Measurements from ENCODE around the gene MMP27. TPM values are rescaled to one million over a fixed set of nuclear protein-coding genes. Genes with fewer than 3 reads are reported as not detected.

The MMP27 gene
- polyA plus RNA-seq = not detected in 2 replicates
- not detected in 2 replicates for polyA minus RNA-seq

GRCh38 chr11:102705626-102706025, at the start of gene MMP27:
Gene MMP27, minus strand, starts transcription at chr11:102705769. Its CDS starts 55 bp downstream, at chr11:102705714.
- no peak within 1 kb of the TSS for H2AFZ ChIP-seq (ENCODE audit: low read depth, low read length)
- H3F3A ChIP-seq (ENCODE audit: insufficient read depth, low read length, poor library complexity, severe bottlenecking) = no peaks in the 10 kb centered on the region
- H3K27me3 ChIP-seq (ENCODE audit: insufficient read depth, low read depth, low read length) = no peaks in the 10 kb centered on the region
- H3K36me3 ChIP-seq (ENCODE audit: insufficient read depth, low read length) = no peaks in the 10 kb centered on the region
- no peak within 1 kb of the TSS for H3K4me3 ChIP-seq (ENCODE audit: low read length)
- H3K9ac ChIP-seq (ENCODE audit: low read length) = no peak within 1 kb of the TSS
- no peaks in the 10 kb centered on the region for H4K20me1 ChIP-seq (ENCODE audit: insufficient read depth)
- H3K9me3 ChIP-seq (ENCODE audit: low read length) = no peaks in the 10 kb centered on the region
- H3K79me2 ChIP-seq (replicated peaks; ENCODE audit: insufficient read depth, low read length) = no peaks in the 10 kb centered on the region
- no peaks in the 10 kb centered on the region for H3K9me2 ChIP-seq (ENCODE audit: insufficient read depth, low read length)
- TF ChIP-seq REST (IDR thresholded peaks at IDR 0.05; ENCODE audit: borderline replicate concordance) = no peak
- TF ChIP-seq EZH2 (IDR thresholded peaks at IDR 0.05; ENCODE audit: borderline replicate concordance, insufficient read depth, low read length, poor library complexity, severe bottlenecking) = no peak
- TF ChIP-seq POLR2AphosphoS5 (IDR thresholded peaks at IDR 0.05) = no peak
- TF ChIP-seq MXI1 (conservative IDR thresholded peaks at IDR 0.05; ENCODE audit: poor library complexity, severe bottlenecking) = no peak
- no peak for TF ChIP-seq RAD21 (conservative IDR thresholded peaks at IDR 0.05)
- TF ChIP-seq TAF1 (IDR thresholded peaks at IDR 0.05; ENCODE audit: low read depth) = no peak
- no peak for TF ChIP-seq CTCF (IDR thresholded peaks at IDR 0.05; ENCODE audit: poor library complexity, severe bottlenecking)
- no peak for TF ChIP-seq SMC3 (conservative IDR thresholded peaks at IDR 0.05; ENCODE audit: poor library complexity)
- TF ChIP-seq EP300 (conservative IDR thresholded peaks at IDR 0.05; ENCODE audit: poor library complexity, severe bottlenecking) = no peak
- H3K27ac ChIP-seq (ENCODE audit: low read length) = no peak within 1 kb of the TSS
- no peak within 1 kb of the TSS for H3K4me2 ChIP-seq (ENCODE audit: low read length)

GRCh38 chr11:102753267-102753666, 47.7 kb upstream of the MMP27 start:
- H3K9me2 ChIP-seq (ENCODE audit: insufficient read depth, low read length) = no peaks in the 10 kb centered on the region
- no peaks in the 10 kb centered on the region for H3K9me3 ChIP-seq (ENCODE audit: low read length)
- TF ChIP-seq SMC3 (conservative IDR thresholded peaks at IDR 0.05; ENCODE audit: poor library complexity) (no peak), EP300 (conservative IDR thresholded peaks at IDR 0.05; ENCODE audit: poor library complexity, severe bottlenecking) (no peak), TAF1 (IDR thresholded peaks at IDR 0.05; ENCODE audit: low read depth) (no peak), RAD21 (conservative IDR thresholded peaks at IDR 0.05) (no peak), EZH2 (IDR thresholded peaks at IDR 0.05; ENCODE audit: borderline replicate concordance, insufficient read depth, low read length, poor library complexity, severe bottlenecking) (no peak), POLR2AphosphoS5 (IDR thresholded peaks at IDR 0.05) (no peak), CTCF (IDR thresholded peaks at IDR 0.05; ENCODE audit: poor library complexity, severe bottlenecking) (no peak), MXI1 (conservative IDR thresholded peaks at IDR 0.05; ENCODE audit: poor library complexity, severe bottlenecking) (no peak), REST (IDR thresholded peaks at IDR 0.05; ENCODE audit: borderline replicate concordance) (no peak)
- no peaks in the 10 kb centered on the region for H4K20me1 ChIP-seq (ENCODE audit: insufficient read depth)
- no peaks in the 10 kb centered on the region for H3F3A ChIP-seq (ENCODE audit: insufficient read depth, low read length, poor library complexity, severe bottlenecking)
- no peaks in the 10 kb centered on the region for H3K36me3 ChIP-seq (ENCODE audit: insufficient read depth, low read length)
- H2AFZ ChIP-seq (ENCODE audit: low read depth, low read length) = no peak overlapping the region
- no peak overlapping the region for H3K4me3 ChIP-seq (ENCODE audit: low read length)
- no peak overlapping the region for H3K9ac ChIP-seq (ENCODE audit: low read length)
- no peak overlapping the region for H3K27ac ChIP-seq (ENCODE audit: low read length)
- H3K79me2 ChIP-seq (replicated peaks; ENCODE audit: insufficient read depth, low read length) = no peaks in the 10 kb centered on the region
- no peak overlapping the region for H3K4me2 ChIP-seq (ENCODE audit: low read length)
- no peaks in the 10 kb centered on the region for H3K27me3 ChIP-seq (ENCODE audit: insufficient read depth, low read depth, low read length)
